Superior temporal gyrus (tissue), 1 donor: Measurements from ENCODE around the gene TBC1D8B.
A peak's percentile ranks its signal among the peaks of the same experiment; 100 is the strongest.

Experiments used
- DNase-seq: peaks from one replicate; pipeline ENCODE4 v3.0.0-alpha.2; 2016; ENCODE audit errors: extremely low spot score

TBC1D8B gene

DNA sequence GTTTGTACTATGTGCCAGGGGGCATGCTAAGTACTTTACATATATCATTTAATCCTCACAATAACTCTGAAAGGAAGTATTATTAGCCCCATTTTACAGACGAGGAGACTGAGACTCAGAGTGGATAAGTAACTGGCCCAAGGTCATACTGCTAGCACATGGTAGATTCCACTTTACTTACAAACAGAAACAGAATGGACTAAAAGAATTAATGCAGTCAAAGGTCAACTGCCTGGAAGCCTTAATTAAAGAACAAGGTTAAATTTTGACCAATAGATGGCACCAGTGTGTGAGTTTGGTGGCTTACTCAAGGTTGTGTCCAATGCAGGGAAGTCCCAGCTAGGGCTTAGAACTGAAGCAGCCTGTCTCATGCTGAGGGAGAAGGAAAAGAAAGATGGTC lies 96.0 kb downstream of the TBC1D8B start:
- peak; percentile 35 for DNase-seq

GRCh38 chrX:106899276-106899675 lies 96.8 kb downstream of the TBC1D8B start:
- DNase-seq = no peak

GRCh38 chrX:106899841-106900240 lies 97.4 kb downstream of the TBC1D8B start:
- no peak for DNase-seq

DNA sequence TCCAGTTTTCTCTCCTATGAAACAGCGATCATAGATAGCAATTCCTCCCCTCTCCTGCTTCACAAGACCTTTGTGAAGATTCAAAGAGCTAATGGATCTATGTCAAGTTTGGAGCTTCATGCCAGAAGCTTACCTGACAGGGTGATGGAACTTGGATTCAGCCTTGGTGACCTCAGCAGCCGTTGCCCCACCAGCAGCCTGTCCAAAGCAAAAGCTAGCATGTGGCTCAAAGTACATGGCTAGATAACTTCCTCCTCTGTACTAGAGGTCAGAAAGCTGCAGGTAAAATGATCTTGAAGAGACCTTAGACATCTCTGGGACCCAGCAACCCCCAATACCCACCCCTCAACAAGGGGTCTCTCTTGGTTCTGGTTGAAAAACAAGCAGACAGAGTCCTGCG lies 98.9 kb downstream of the TBC1D8B start:
- DNase-seq = no peak

DNA sequence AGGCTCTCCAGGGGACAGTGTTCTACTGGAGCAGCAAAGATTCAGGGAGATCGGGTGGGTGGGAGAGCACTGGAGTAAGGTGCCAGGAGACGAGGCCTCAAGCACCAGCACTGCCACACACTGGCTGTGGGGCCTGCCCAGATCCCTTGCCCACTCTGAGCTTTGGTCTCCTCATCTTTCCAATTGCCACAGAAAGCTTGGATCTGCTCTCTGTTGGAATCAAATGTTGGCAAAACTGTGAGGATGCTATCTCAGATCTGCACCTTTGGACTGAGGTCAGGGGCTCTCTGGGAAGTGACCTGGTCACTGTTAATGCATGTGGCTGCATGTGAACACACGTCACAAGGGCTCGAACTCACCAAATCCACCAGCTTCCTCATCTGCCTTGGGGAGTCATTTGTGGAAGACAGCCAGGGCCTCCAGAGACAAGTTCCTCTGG lies 99.3 kb downstream of the TBC1D8B start:
- DNase-seq = no peak

DNA sequence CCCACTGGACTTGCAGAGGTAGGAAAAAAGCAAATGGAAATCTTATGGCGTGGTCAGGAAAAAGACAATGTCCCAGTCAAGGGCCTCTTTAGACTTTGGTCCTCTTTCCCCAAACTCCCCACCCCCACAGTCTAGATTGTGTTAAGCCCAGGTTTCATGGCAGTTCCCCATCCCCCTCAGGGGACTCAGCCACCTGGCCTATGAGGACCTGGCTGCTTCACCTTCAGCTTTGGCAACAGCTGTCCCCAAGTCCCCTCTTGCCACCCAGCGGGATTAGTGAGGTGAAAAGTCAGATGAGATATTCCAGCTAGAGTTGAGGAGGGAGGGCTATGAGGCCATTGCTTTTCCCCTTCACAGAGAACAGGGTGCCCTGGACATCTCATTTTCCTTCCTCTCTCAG lies 100.2 kb downstream of the TBC1D8B start:
- DNase-seq = no peak

DNA sequence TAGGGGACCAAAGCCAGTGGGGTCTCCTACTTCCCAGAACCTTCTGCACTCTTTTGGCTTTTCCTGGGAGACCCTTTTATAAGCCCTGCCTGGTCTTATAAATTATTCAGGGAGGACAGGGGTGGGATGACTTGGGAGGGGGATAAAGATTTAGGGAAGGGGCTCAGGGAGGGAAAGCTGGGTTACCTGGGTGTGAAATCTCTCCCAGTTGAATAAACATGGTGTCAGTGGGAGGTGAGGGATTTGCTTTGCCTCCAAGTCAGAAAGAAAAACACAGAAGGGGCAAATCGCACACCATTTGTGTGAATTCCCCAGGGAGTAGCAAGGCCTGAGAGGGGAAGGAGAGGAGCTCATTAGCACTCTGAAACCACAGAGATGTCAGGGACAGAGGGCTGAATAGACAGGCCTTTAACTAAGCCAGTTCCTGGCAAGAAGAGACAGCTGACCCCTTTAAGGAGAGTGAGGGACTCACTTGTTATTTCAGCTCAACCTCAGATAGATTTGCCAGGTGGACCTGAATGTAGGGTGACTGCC lies 100.9 kb downstream of the TBC1D8B start, which contains the start of gene RIPPLY1:
Gene RIPPLY1 (minus strand): TSS at position 51 of the 534 bp plus-strand sequence. CDS start 54 bp downstream, outside the sequence.
- DNase-seq = no peak

DNA sequence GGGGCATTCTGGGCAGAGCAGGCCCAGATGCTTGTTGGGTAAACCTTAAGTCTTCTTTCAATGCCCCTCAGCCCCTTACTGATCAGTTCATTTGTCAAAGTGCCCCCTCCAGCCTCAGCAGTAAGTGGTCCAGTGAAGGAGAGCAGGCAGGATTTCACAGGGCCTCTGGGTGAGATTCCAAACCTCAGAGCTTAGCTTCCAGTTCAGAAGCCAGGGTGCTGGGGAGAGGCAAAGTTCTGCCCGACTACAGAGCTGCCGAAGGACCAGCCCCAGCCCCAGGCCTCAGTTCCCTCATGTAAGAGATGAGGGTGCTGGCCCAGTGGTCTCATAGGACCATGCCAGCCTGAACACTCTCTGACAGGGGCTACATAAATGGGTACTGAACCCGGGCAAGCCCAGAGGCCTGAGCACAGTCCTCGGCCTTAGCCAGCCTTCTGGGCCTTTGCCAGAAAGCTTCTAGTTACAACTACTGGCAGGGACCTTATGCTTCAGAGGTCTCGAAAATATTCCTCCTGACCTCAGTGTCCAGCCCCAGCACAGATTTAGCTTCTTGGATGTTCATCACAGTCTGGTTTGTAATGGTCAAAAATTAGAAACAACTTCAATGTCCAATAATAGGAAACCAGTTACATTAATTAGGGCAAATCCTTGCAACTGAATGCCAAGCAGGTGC lies 101.5 kb downstream of the TBC1D8B start:
- DNase-seq = no peak

DNA sequence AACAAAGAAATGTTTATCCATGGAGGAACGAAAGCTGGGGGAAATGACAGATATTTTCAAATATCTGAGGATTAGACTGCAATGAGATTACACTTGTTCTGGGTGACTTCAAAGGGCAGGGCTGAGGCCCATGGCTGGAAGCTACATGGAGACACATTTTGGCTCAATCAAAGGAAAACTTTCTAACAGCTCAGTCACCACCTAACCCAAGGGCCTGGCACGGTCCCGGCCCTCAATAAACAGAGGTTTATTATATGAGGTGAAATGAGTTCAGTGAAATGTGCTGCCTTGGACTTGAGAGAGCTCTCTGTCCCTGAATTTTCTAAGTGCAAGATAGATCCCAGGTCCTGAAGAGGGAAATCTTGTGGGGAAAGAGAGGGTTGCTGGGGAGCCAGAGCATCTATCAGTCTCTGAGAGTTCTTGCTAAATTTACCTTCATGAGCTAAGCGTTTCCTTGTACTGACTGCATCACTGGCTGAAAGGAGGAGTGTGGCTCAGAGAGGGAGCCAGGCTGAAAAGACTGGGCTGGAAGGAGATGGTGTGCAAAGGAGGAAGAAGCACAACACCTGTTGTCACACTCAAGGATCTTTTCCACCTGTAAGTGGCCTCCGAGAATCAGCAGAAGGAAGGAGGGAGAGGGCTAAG lies 102.7 kb downstream of the TBC1D8B start:
- no peak for DNase-seq

DNA sequence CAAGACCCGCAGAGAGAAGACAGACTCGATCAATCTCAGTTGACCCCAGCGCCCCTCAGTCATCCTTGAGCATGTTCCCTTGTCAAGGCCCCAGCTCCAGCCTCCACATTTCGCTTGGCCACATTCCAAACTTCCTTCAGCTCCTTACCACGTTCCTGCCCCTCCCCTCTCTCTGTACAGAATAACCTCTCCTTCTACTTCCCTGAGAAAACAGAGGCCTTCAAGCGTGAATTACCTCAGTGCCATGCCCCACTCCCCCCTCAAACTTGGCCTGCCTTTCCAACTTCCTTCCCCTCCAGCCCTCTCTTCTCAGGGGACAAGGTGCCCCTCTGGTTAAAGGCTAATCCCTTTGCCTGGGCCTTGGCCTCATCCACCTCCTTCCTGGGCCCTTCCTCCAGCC lies 103.9 kb downstream of the TBC1D8B start:
- no peak for DNase-seq

DNA sequence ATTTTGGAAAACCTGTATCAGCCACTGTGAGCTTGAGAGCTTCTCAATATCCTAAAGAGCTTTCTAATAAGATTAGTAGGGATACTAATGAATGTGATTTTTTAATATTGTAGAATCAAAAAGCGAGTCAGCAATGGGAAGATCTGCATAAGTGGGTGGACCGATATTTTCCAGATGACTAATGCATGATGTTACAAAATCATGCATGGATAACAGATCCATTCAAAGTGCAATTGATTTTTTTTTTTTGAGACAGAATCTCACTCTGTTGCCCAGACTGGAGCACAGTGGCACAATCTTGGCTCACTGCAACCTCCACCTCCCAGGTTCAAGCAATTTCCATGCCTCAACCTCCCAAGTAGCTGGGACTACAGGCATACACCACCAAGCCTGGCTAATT lies 110.4 kb downstream of the TBC1D8B start:
- no peak for DNase-seq

DNA sequence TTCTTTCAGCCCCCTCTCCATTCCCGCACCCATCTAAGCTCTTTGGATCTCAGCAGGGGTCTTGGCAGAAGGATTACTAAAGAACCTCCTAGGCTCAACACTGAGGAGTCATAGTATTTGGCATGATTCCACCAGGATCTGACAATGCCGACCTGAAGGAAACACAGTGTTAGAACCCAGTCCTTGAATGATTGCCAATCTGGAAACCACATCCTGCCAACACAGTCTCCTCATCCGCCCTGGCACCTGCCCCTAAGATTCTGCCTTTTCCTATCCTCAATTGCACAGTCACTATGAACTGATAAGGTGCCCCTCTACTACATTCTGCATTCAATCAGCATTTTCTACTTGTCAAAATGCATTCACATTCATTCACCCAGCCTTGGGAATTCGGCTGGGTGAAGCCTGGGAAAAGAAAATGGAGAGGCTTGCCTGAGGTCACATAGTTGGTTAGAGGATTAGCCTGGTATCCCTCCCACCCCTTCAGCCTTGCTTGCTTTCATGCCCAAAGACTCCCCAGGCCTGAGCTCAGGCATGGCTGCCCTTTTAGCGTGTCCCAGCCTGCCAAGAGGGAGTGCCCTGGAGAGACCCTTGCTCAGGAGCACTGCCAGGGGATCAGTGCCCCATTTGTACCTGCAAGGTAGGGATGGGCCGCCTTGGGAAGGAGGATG lies 115.5 kb downstream of the TBC1D8B start:
- DNase-seq = no peak

DNA sequence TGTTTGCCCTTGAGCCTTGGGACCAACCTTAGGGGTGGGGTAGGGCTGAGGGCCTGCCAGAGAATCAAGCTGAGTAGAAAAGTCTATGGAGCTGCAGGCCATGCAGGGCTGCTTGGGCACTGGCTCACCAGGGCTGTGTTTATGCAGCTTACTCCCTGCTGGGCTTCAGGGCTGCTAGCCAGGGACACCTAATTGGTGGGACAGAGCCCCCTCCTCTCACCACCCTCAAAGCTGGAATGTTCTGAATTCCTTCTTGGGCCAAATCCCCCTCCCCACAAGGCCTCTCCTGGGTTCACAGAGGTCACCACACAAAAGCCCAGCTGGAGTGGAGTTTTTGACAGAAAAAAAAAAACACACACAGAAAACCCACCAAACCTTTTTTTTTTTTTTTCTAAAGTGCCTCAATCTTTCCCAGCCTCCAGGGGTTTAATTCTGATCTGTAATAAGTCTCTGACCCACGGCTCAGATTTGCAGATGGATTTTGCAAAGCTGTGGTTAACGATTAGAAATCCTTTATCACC lies 117.5 kb downstream of the TBC1D8B start, which contains the start of gene CLDN2:
Gene CLDN2 (plus strand): TSS at position 471 of the 521 bp plus-strand sequence. CDS start 7,827 bp downstream, outside the sequence.
- no peak for DNase-seq

DNA sequence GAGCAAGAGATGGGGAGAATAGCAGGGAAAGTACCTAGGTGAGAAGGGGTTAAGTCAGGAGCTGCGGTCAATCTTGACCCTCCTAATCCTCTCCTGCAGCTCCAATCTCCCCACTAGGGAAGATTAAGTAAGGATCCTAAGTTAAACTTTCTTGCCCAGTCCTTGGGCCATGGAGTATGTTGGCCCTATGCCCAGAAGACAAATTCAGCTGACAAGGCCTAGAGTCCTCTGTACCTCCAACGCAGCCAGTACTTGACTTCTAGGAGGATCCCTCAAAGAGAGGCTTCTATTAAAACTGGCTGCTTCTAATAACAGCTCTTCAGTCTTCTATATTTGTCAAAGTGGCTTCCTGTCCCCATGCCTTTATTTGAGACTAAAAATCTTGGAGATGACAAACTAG lies 119.2 kb downstream of the TBC1D8B start:
- DNase-seq = no peak
